ENCODE measurements around the gene SULT1A1. TPM values are rescaled to one million over a fixed set of nuclear protein-coding genes. Genes with fewer than 3 reads are reported as not detected.
A peak's percentile ranks its signal among the peaks of the same experiment; 100 is the strongest.
"Not testable (repeated sequence)": the region's sequence is repeated elsewhere in the genome, so short reads cannot be mapped to it uniquely, and the experiment has no call there.

SULT1A1 gene
- total and polyA plus RNA-seq, 2 of the 4 experiments (the other 2 are of a cell fraction), result 1.2 to 1.6 TPM

- BruUV-seq (replicated peaks); POLR2A ChIA-PET (ENCODE audit: unreplicated experiment); H2AFZ ChIP-seq (replicated peaks; ENCODE audit: low read length, poor library complexity); H3K4ac ChIP-seq (ENCODE audit: low read depth, low read length); H3K9ac ChIP-seq (ENCODE audit: low read depth, low read length); H3K23ac ChIP-seq (ENCODE audit: low read depth, low read length); H3K27ac ChIP-seq (ENCODE audit: insufficient read depth, low read length); H2AK5ac ChIP-seq (ENCODE audit: low read depth, low read length); H2BK20ac ChIP-seq (ENCODE audit: low read depth, low read length); H2AK9ac ChIP-seq (replicated peaks; ENCODE audit: low read depth, low read length, poor library complexity); H2BK120ac ChIP-seq (ENCODE audit: low read depth, low read length); H4K8ac ChIP-seq (ENCODE audit: low read depth in 2 of 2, low read length in 2 of 2); H3K14ac ChIP-seq (replicated peaks; ENCODE audit: low read depth, low read length); CTCF ChIA-PET; DNase-seq; H4K5ac ChIP-seq (ENCODE audit: low read depth, low read length); H4K20me1 ChIP-seq (ENCODE audit: insufficient read depth, low read length); H3K4me3 ChIP-seq (ENCODE audit: insufficient read depth, low read depth, low read length); H3K4me2 ChIP-seq (ENCODE audit: low read depth, low read length); H4K91ac ChIP-seq (ENCODE audit: insufficient read depth, low read depth, low read length); H3K18ac ChIP-seq (ENCODE audit: low read depth, low read length); dilution Hi-C loops (cut with HindIII; ENCODE audit: low sequenced_read_pairs, unreplicated experiment); H2BK5ac ChIP-seq (ENCODE audit: low read depth, low read length, poor library complexity, severe bottlenecking); H3K9me1 ChIP-seq (ENCODE audit: insufficient read depth, low read length); intact Hi-C loops (cut with micrococcal nuclease); H3K9me3 ChIP-seq (ENCODE audit: control insufficient read depth, insufficient read depth, low read length); H2BK15ac ChIP-seq (ENCODE audit: low read depth, low read length); H3K4me1 ChIP-seq (ENCODE audit: control insufficient read depth, insufficient read depth, low read length); H3K79me1 ChIP-seq (ENCODE audit: low read depth in 1 of 2, low read length in 2 of 2); H3K36me3 ChIP-seq (ENCODE audit: control insufficient read depth, insufficient read depth, low read length); H3K56ac ChIP-seq (ENCODE audit: extremely low read depth, insufficient read depth, low read length): not testable (repeated sequence)
- peak; percentile 97 for TF ChIP-seq MAFK (IDR thresholded peaks at IDR 0.05; ENCODE audit: low read depth, low read length)
- peak; percentile 61; the same call in 1 of the 2 replicates for TF ChIP-seq NFE2L2 (IDR thresholded peaks at IDR 0.05; ENCODE audit: low read depth, low read length)
- in situ Hi-C loops (cut with MboI; ENCODE audit: low sequenced_read_pairs), result loop anchor here (10.0 kb wide), 1 partner anchor 314 kb away; the partner anchor contains the start of gene SBK1
- 68% methylated on average over 4 of the region's 11 CpGs; no CpG with 5 or more reads in 1 of the 2 experiments for WGBS, 2 experiments (ENCODE audit: extremely low coverage in 2 of 2, insufficient read length in 1 of 2)
- H3K27me3 ChIP-seq (ENCODE audit: control insufficient read depth, insufficient read depth, low read length), result peaks cover 32% of the 10 kb centered on the region
- ATAC-seq (ENCODE audit: low read depth), result peak; percentile 6; the same call in 1 of the 2 replicates
Measured at GRCh38 chr16:28608867-28609596, 812 bp downstream of the SULT1A1 start.

- H3K4me2 ChIP-seq (ENCODE audit: low read depth, low read length); H2AK5ac ChIP-seq (ENCODE audit: low read depth, low read length); H3K36me3 ChIP-seq (ENCODE audit: control insufficient read depth, insufficient read depth, low read length); H2BK5ac ChIP-seq (ENCODE audit: low read depth, low read length, poor library complexity, severe bottlenecking); BruUV-seq (replicated peaks); H2BK20ac ChIP-seq (ENCODE audit: low read depth, low read length); H3K9me3 ChIP-seq (ENCODE audit: control insufficient read depth, insufficient read depth, low read length); ATAC-seq (ENCODE audit: low read depth); H2AFZ ChIP-seq (replicated peaks; ENCODE audit: low read length, poor library complexity); POLR2A ChIA-PET (ENCODE audit: unreplicated experiment); dilution Hi-C loops (cut with HindIII; ENCODE audit: low sequenced_read_pairs, unreplicated experiment); H3K27ac ChIP-seq (ENCODE audit: insufficient read depth, low read length); H4K91ac ChIP-seq (ENCODE audit: insufficient read depth, low read depth, low read length); H3K4ac ChIP-seq (ENCODE audit: low read depth, low read length); H3K56ac ChIP-seq (ENCODE audit: extremely low read depth, insufficient read depth, low read length); H4K20me1 ChIP-seq (ENCODE audit: insufficient read depth, low read length); intact Hi-C loops (cut with micrococcal nuclease); H2BK15ac ChIP-seq (ENCODE audit: low read depth, low read length); H3K79me1 ChIP-seq (ENCODE audit: low read depth in 1 of 2, low read length in 2 of 2); H3K4me3 ChIP-seq (ENCODE audit: insufficient read depth, low read depth, low read length); H2AK9ac ChIP-seq (replicated peaks; ENCODE audit: low read depth, low read length, poor library complexity); H4K8ac ChIP-seq (ENCODE audit: low read depth in 2 of 2, low read length in 2 of 2); H3K14ac ChIP-seq (replicated peaks; ENCODE audit: low read depth, low read length); CTCF ChIA-PET; H3K23ac ChIP-seq (ENCODE audit: low read depth, low read length); H3K9ac ChIP-seq (ENCODE audit: low read depth, low read length); H3K18ac ChIP-seq (ENCODE audit: low read depth, low read length); DNase-seq; H3K4me1 ChIP-seq (ENCODE audit: control insufficient read depth, insufficient read depth, low read length); H4K5ac ChIP-seq (ENCODE audit: low read depth, low read length); H2BK120ac ChIP-seq (ENCODE audit: low read depth, low read length); H3K9me1 ChIP-seq (ENCODE audit: insufficient read depth, low read length): not testable (repeated sequence)
- peaks cover 37% of the 10 kb centered on the region for H3K27me3 ChIP-seq (ENCODE audit: control insufficient read depth, insufficient read depth, low read length)
- WGBS, 2 experiments (ENCODE audit: extremely low coverage in 2 of 2, insufficient read length in 1 of 2), result no CpG with 5 or more reads among the region's 7 CpGs
- in situ Hi-C loops (cut with MboI; ENCODE audit: low sequenced_read_pairs), result loop anchor here (10.0 kb wide), 1 partner anchor 314 kb away; the partner anchor contains the start of gene SBK1
Measured at GRCh38 chr16:28608496-28608808, 1.4 kb downstream of the SULT1A1 start.

All from IMR-90 (cell line).